SKM-1 treated with dmso at 0.1 percent for 144 hours (cell line): ENCODE data around the gene EXOC6.
A peak's percentile ranks its signal among the peaks of the same experiment; 100 is the strongest.
"Not testable (repeated sequence)": the region's sequence is repeated elsewhere in the genome, so short reads cannot be mapped to it uniquely, and the experiment has no call there.

Experiments used
- DNase-seq: peaks from one replicate; lab custom pipeline; 2025; ENCODE audit not compliant: unreplicated experiment; lab: John Stamatoyannopoulos, UW

EXOC6 gene

DNA sequence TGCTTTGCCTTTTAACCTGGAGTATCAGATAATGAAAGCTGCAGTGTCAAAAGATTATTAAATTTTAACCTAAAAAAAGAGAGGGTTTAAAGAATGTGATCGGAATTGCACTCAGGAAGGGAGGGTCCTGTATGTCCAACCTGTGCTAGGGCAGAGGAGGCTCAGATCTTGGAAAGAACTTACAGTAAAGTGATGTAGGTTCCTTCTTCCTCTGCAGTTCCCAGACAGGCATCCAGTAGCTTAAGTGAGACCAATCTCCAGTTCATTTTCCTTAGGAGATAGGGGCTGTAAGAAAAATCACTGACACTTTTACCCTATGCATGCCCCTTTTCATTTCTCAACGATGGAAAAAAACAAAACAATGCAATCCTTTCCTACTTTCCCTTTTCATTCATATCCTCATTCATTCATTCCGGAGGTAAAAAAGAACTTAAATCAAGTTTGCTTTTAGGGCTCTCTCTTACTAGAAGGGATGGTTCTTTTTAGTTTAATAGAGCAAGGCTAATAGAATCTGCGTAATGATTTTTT lies 28.3 kb downstream of the EXOC6 start:
- DNase-seq = no peak

DNA sequence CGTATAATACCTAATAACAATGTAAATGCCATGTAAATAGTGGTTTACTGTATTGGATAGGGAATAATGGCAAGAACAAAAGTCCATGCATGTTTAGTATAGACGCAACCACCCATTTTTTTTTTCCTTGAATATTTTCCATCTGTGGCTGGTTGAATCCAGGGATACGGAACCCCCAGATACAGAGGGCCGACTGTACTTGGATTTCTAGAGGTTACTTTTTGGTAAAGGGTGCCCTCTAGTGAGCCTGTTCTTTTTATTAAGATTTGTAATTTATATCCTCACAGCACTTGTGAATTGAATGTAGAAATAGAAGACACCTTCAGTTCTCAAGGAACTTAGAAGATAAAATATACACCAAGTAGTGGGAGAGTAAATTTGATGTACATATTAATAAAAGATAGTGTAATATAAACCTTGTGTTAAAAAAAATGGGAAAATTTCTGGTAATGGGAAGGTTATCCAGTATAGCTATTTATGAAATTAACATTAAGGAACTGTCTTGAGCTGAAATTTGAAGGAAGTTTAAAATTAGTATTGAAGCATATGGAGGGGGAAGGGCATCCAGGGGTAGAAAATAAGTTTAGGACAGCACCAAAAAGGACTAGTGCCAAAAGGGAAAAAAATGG lies 32.0 kb downstream of the EXOC6 start:
- DNase-seq = peak; percentile 49

DNA sequence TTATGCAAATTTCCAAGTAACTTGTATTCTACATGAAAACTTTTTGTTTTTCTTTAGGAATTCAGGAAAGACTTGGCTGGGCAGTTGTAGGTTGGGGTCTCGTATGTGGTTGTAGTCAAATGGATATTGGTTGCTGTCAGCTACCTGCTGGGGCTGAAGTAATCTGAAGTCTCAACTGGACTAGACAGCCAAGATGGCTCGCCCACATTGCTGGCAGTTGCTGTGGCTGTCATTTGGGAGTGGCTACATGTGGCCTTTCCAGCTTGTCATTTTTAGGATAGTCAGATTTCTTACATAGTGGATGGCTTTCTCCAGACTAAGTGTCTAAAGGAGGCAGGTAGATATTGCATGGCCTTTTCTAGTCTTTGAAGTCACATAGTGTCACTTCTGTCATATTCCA lies 32.6 kb downstream of the EXOC6 start:
- DNase-seq = no peak

GRCh38 chr10:92886334-92886961 lies 38.1 kb downstream of the EXOC6 start:
- DNase-seq = no peak

GRCh38 chr10:92890471-92890870 lies 42.2 kb downstream of the EXOC6 start:
- no peak for DNase-seq

- no peak for DNase-seq
Measured at GRCh38 chr10:92891885-92892690, 43.8 kb downstream of the EXOC6 start.

GRCh38 chr10:92892691-92893054 lies 44.4 kb downstream of the EXOC6 start:
- no peak for DNase-seq

DNA sequence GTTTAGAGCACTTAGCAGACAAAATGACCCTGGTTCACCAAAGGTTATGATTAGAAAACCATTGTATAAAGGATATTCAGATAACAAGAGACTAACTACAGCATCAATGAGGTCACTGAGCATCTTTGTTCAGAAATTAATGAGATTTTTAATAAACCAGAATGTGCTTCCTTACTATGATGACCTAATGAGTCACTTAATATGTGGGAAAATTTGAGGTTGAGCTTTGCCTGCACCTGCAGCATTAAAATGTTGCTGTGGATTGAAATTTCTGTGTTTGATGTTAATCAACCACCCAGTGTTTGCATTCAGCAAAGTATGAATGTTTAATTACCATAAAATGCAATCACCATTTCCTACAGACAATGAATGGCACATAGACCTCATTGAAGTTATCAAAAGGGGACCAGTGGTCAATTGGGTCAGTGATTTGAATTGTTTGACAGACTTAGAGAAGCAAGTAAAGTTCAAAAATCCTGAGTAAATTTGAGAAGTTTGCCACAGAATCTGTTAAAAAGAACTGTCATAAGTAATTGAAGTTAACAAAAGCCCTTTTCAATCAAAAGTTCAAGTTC lies 45.8 kb downstream of the EXOC6 start:
- no peak for DNase-seq

DNA sequence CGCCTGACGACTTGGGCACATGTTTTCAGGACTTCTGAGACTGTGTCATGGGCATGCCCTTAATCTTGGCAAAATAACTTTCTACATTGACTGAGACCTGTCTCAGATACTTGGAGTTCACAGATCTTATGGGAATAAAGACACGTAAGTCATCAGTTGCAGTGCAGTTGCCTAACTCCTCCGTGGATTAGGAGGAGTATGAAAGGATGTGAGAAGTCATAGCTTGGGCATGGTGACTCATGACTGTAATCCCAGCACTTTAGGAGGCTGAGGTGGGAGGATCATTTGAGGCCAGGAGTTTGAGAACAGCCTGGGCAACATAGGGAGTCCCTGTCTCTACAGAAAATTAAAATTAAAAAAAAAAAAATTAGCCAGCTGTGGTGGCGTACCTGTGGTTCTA lies 49.6 kb downstream of the EXOC6 start:
- no peak for DNase-seq

DNA sequence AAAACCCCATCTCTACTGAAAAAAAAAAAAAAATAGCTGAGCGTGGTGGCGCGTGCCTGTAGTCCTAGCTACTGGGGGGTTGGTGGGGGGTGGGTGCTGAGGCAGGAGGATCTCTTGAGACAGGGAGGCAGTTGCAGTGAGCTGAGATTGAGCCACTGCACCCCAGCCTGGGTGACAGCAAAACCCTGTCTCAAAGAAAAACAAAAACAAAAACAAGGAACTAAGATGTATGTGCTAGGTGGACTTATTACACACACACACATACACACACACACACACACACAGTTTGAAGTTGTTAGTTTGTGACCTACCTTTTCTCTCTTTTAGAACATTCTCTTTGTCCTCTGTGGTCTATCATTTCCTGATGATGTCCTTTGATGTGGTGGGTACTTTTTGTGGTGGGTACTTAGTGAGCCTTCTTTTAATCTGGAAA lies 53.5 kb downstream of the EXOC6 start:
- DNase-seq = no peak

DNA sequence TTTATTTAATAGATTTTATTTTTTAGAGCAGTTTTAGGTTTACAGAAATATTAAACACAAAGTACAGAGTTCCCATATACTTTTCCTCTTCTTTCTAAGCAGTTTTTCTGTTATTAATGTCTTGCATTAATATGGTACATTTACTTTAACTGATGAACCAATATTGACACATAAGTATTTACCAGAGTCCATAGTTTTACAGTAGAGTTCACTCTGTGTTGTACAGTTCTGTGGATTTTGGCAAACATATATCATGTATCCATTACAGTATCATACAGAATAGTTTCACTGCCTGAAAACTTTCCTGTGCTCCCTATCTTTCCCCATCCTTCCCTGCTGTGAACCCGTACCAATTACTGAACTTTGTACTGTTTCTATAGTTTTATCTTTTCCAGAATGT lies 55.3 kb downstream of the EXOC6 start:
- no peak for DNase-seq

DNA sequence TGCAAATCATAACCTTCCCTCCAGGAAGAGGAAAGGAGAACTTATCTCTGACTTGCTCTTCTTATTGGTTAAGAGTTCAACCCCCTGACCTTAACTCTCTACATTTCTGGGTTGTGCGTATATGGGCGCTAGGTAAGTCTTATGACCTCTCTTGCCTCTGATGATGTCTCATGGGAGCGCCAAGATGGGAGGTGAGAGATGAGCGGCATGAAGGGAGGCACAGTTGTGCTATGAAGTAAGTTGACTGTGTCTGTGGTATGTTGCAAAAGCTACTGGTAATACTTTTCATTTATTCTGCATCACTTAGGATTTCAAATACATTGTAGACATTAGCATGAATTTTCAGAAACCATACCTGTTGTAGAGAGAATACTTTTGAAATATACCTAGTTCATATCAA lies 59.0 kb downstream of the EXOC6 start:
- no peak for DNase-seq

GRCh38 chr10:92912631-92913030 lies 64.3 kb downstream of the EXOC6 start:
- not testable (repeated sequence) for DNase-seq

GRCh38 chr10:92913973-92914372 lies 65.7 kb downstream of the EXOC6 start:
- DNase-seq = no peak

DNA sequence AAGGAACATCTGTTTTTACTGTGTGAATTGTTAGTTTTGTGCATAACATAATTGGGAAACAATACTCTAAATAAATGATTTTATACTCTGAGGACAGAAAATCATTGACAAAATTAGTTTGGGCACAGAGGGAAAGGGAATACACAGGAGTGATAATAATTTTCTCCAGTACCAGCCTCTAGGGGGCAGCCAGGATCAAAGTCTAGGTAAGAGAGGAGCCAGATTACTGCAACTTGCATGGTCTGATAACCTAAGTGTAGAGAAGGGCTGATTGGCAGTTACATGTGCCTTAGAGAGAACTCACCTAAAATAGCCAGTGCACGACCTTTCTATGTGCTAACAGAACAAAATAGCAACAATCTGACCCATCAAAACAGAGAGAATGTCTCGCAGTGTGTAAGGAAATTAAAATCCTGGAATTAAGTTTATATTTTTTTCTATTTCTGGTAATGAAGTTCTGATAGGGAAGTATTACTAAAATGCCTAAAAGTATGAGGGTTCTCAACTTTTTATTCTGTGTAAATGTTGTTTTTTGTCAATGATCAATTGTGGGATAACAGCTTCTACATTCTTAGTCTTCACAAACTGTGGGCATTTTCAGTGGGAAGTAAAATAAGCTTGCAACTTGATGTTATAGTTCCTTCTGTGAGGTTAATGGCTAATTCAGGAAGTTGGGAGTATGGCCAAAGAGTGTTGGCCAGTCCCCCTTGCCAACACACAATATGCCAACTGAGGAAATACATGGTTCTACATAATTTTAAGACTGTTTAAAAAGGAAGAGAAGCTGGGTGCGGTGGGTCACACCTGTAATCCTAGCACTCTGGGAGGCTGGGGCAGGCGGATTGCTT lies 66.4 kb downstream of the EXOC6 start:
- peak; percentile 34 for DNase-seq

DNA sequence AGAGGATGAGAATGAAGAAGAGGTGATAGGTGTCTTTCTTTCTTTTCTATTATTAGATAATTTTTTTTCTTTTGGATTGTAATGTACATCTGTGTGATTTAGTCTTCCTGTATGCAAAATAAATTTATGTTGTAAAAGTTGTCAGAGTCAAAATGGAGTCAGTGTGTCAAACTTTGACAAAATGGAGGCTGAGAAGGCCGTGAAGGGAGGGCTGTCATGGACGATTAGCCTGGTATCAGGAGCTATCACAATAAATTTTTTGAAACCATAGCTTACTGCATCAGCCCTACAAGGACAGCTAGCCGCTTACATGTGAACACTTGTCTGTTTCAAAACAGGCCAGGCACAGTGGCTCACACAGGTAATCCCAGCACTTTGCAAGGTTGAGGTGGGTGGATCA lies 67.6 kb downstream of the EXOC6 start:
- no peak for DNase-seq

- DNase-seq = no peak
Measured at GRCh38 chr10:92916433-92916832, 68.1 kb downstream of the EXOC6 start.

DNA sequence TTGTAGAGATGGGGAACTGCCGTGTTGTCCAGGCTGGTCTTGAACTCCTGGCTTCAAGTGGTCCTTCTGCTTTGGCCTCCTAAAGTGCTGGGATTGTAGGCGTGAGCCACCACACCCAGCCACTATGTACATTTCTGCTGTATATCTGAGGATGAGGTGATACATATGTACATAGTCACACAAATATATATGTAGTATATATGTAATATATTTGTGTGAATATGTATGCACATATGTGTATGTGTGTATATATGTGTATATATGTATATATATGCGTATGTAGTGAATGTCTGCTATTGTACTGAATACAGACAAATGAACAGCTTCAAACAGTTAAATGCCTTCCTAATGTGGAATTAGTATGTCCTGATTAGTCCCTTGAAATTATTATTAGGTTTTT lies 70.3 kb downstream of the EXOC6 start:
- no peak for DNase-seq

DNA sequence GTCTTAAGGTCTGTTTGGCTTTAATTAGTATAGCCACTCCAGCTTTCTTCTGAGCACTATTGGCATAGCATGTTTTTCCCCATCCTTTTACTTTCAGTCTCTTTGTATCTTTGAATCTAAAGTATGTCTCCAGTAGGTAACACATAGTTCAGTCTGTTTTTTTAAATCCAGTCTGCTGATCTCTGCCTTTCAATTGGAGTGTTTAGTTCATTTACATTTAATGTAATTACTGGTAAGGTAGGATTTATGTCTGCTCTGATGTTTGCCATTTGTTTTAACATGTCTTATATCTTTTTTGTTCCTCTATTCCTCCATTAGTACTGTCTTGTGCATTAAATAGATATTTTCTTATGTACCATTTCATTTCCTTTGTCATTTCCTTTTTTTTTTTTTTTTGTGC lies 72.5 kb downstream of the EXOC6 start:
- no peak for DNase-seq

- no peak for DNase-seq
Measured at GRCh38 chr10:92923416-92923815, 75.1 kb downstream of the EXOC6 start.

GRCh38 chr10:92929896-92930295 lies 81.6 kb downstream of the EXOC6 start:
- DNase-seq = no peak
